Vagina (tissue), 2 donors: ENCODE results near the gene CHIT1.

Source experiments
- POLR2A ChIP-seq, 2 donors: fragments of 450-650 bp; IDR thresholded peaks; one replicate each; pipeline ENCODE4 v1.6.1; 2017; ENCODE audit warnings: antibody characterized with exemption in 2 of 2, mild to moderate bottlenecking in 2 of 2, moderate library complexity in 2 of 2
- POLR2AphosphoS5 ChIP-seq, 2 donors: sonication (generic); formaldehyde crosslinking; IDR thresholded peaks; one replicate each; pipeline ENCODE4 v1.9.0; 2017; ENCODE audit warnings: antibody characterized with exemption in 2 of 2, mild to moderate bottlenecking in 2 of 2, low read depth in 1 of 2; ENCODE audit not compliant: insufficient read depth in 1 of 2
- TF ChIP-seq, protein P1 (sequence below), 3 experiments: fragments of 450-650 bp in 2 of 3; fragments of 200-600 bp in 1 of 3; sonication (generic) in 1 of 3; IDR thresholded peaks; one replicate each; pipeline ENCODE4 v1.5.1; 2017 to 2019; ENCODE audit warnings: antibody characterized with exemption in 3 of 3, mild to moderate bottlenecking in 2 of 3, moderate library complexity in 2 of 3

- TF ChIP-seq, protein P1, sequence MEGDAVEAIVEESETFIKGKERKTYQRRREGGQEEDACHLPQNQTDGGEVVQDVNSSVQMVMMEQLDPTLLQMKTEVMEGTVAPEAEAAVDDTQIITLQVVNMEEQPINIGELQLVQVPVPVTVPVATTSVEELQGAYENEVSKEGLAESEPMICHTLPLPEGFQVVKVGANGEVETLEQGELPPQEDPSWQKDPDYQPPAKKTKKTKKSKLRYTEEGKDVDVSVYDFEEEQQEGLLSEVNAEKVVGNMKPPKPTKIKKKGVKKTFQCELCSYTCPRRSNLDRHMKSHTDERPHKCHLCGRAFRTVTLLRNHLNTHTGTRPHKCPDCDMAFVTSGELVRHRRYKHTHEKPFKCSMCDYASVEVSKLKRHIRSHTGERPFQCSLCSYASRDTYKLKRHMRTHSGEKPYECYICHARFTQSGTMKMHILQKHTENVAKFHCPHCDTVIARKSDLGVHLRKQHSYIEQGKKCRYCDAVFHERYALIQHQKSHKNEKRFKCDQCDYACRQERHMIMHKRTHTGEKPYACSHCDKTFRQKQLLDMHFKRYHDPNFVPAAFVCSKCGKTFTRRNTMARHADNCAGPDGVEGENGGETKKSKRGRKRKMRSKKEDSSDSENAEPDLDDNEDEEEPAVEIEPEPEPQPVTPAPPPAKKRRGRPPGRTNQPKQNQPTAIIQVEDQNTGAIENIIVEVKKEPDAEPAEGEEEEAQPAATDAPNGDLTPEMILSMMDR (IDR thresholded peaks at IDR 0.05): no peak
- TF ChIP-seq POLR2A (IDR thresholded peaks at IDR 0.05) (no peak), POLR2AphosphoS5 (IDR thresholded peaks at IDR 0.05; ENCODE audit: insufficient read depth in 1 of 2, low read depth in 1 of 2) (no peak)
Observed at GRCh38 chr1:203269654-203270020, 40.2 kb upstream of the CHIT1 start.
